Type B pancreatic cell (in vitro differentiated cells): ENCODE results near the gene UBE2C. TPM values are rescaled to one million over a fixed set of nuclear protein-coding genes. Genes with fewer than 3 reads are reported as not detected.
"Not testable (repeated sequence)": the region's sequence is repeated elsewhere in the genome, so short reads cannot be mapped to it uniquely, and the experiment has no call there.

ENCODE experiments used
- DNase-seq: peaks from one replicate; pipeline ENCODE4 v3.0.0; 2021; ENCODE audit warnings: mixed read lengths; ENCODE audit not compliant: unreplicated experiment; ENCODE audit errors: extremely low spot score
- H3K27ac Mint-ChIP-seq: 2 replicates; pipeline ENCODE4 v1.8.0; 2021; ENCODE audit warnings: mild to moderate bottlenecking, mixed read lengths
- H3K27me3 Mint-ChIP-seq: 2 replicates; pipeline ENCODE4 v1.8.0; 2021; ENCODE audit warnings: mixed read lengths
- H3K36me3 Mint-ChIP-seq: 2 replicates; pipeline ENCODE4 v1.8.0; 2021; ENCODE audit warnings: mixed read lengths
- H3K4me1 Mint-ChIP-seq: one replicate; pipeline ENCODE4 v1.8.0; 2021; ENCODE audit warnings: mixed read lengths; ENCODE audit not compliant: unreplicated experiment
- H3K4me3 Mint-ChIP-seq: 2 replicates; pipeline ENCODE4 v1.8.0; 2021; ENCODE audit warnings: mild to moderate bottlenecking, mixed read lengths
- H3K9me3 Mint-ChIP-seq: 2 replicates; pipeline ENCODE4 v1.8.0; 2021; ENCODE audit warnings: mixed read lengths
- total RNA-seq: library from RNA; stranded (reverse); gene quantifications from 2 replicates; pipeline ENCODE4 v1.2.1, GENCODE V29; 2021; ENCODE audit warnings: low replicate concordance
- TF ChIP-seq, protein P1 (sequence below): fragments of 200-600 bp; sonication (generic); conservative IDR thresholded peaks from 2 replicates; pipeline ENCODE4 v1.5.0; 2021; ENCODE audit warnings: antibody characterized with exemption, mild to moderate bottlenecking

Gene UBE2C
- total RNA-seq, 1 donor from 2014 or later, result 136 TPM

GRCh38 chr20:45828589-45828988, 16.1 kb downstream of the UBE2C start:
- Mint-ChIP-seq H3K27ac (no peak overlapping the region), H3K4me3 (no peak overlapping the region), H3K36me3 (no peaks in the 10 kb centered on the region), H3K27me3 (peaks cover 16% of the 10 kb centered on the region), H3K9me3 (no peaks in the 10 kb centered on the region), H3K4me1 (peaks cover 23% of the 10 kb centered on the region)
- DNase-seq, result no peak
- TF ChIP-seq, protein P1, sequence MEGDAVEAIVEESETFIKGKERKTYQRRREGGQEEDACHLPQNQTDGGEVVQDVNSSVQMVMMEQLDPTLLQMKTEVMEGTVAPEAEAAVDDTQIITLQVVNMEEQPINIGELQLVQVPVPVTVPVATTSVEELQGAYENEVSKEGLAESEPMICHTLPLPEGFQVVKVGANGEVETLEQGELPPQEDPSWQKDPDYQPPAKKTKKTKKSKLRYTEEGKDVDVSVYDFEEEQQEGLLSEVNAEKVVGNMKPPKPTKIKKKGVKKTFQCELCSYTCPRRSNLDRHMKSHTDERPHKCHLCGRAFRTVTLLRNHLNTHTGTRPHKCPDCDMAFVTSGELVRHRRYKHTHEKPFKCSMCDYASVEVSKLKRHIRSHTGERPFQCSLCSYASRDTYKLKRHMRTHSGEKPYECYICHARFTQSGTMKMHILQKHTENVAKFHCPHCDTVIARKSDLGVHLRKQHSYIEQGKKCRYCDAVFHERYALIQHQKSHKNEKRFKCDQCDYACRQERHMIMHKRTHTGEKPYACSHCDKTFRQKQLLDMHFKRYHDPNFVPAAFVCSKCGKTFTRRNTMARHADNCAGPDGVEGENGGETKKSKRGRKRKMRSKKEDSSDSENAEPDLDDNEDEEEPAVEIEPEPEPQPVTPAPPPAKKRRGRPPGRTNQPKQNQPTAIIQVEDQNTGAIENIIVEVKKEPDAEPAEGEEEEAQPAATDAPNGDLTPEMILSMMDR, result no peak

GRCh38 chr20:45829673-45830106, 17.2 kb downstream of the UBE2C start:
- H3K27me3 Mint-ChIP-seq, H3K27ac Mint-ChIP-seq, H3K36me3 Mint-ChIP-seq, H3K4me3 Mint-ChIP-seq, H3K9me3 Mint-ChIP-seq, DNase-seq: not testable (repeated sequence)
- H3K4me1 Mint-ChIP-seq, result peaks cover 14% of the 10 kb centered on the region

DNA sequence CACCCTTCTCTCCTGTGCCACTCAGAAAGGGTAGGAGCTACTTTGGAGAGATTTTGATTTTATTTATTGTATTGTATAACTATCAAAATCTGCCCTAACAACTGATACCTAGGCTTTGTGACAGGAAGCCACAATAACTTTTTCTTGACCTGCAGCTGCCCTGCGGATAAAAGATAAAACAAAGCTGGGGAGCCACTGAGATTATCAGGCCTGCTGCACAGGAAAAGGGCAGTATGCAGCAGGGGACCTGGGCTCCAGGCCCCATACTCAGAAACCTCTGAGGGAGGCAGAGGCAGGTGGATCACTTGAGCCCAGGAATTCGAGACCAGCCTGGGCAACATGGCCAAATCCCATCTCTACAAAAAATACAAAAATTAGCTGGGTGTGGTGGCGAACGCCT, 20.2 kb downstream of the UBE2C start:
- H3K27me3 Mint-ChIP-seq, result peaks cover 3% of the 10 kb centered on the region
- no peaks in the 10 kb centered on the region for H3K36me3 Mint-ChIP-seq
- H3K9me3 Mint-ChIP-seq, result no peaks in the 10 kb centered on the region
- TF ChIP-seq, protein P1, result no peak
- peak overlapping the region; percentile 87 for H3K4me3 Mint-ChIP-seq
- DNase-seq, result no peak
- H3K27ac Mint-ChIP-seq, result no peak overlapping the region
- H3K4me1 Mint-ChIP-seq, result peaks cover 24% of the 10 kb centered on the region

DNA sequence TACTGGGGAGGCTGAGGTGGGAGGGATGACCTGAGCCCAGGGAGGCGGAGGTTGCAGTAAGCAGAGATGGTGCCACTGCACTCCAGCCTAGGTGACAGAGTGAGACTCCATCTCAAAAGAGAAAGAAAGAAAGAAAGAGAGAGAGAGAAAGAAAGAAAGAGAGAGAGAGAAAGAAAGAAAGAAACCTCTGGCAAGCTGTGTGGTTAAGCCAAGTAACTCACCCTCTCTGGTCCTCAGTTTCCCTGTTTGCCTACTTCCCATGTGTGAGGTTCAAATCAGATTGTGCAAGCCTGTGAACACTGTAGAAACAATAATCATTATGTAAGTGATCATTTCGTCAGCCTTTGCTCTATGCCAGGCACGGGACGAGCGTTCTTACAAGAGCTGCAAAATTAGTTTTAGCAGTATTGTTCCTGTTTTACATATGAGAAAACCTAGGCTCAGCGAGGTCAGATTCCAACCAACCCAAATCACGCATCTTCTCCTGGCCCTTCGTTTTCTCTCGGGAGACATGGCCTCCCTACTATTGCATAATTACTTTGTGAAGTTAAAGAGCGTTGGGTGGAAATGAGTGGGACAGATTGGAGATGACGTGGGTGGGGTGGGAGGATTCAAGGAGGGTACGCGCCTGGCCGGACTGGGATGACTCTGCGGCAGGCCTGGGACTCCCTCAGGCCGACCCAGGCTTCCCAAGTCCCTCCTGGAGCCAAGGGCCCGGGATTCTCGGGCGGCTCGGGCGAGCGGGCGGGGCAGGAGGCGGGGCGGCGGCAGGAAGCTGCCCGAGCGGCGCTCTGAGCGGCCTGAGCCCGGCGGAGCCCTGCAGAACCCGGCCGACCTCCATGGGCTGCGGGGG, 20.8 kb downstream of the UBE2C start, which contains the start of gene SNX21:
Gene SNX21 (plus strand): TSS at position 770 of the 853 bp plus-strand sequence. CDS start 121 bp downstream, outside the sequence.
- peak; percentile 82 for DNase-seq
- Mint-ChIP-seq H3K9me3 (no peaks in the 10 kb centered on the region), H3K27me3 (peaks cover 3% of the 10 kb centered on the region), H3K36me3 (no peaks in the 10 kb centered on the region), H3K4me3 (peak within 1 kb of the TSS; percentile 88), H3K4me1 (peaks cover 24% of the 10 kb centered on the region), H3K27ac (peak within 1 kb of the TSS; percentile 85)
- TF ChIP-seq, protein P1, result no peak

- Mint-ChIP-seq H3K4me3 (peak overlapping the region; percentile 88), H3K36me3 (no peaks in the 10 kb centered on the region), H3K27ac (no peak overlapping the region), H3K9me3 (no peaks in the 10 kb centered on the region), H3K4me1 (peaks cover 24% of the 10 kb centered on the region), H3K27me3 (peaks cover 3% of the 10 kb centered on the region)
- peak; percentile 83 for DNase-seq
- TF ChIP-seq, protein P1, result no peak
These were observed 21.7 kb downstream of the UBE2C start for GRCh38 chr20:45833883-45834796.
